ENCODE measurements around the gene TTC38.

TTC38 gene

GRCh38 chr22:46267431-46268279 is at the start of gene TTC38:
Gene TTC38, plus strand, starts transcription at chr22:46268008. Its CDS starts 32 bp downstream, at chr22:46268040.
- no peak for DNase-seq (ENCODE audit: low read depth in 2 of 2)

GRCh38 chr22:46219636-46220035 is 48.2 kb upstream of the TTC38 start:
- no peak for DNase-seq (ENCODE audit: low read depth in 2 of 2)

GRCh38 chr22:46220921-46221320 is 46.9 kb upstream of the TTC38 start:
- no peak for DNase-seq (ENCODE audit: low read depth in 2 of 2)

- DNase-seq (ENCODE audit: low read depth in 2 of 2) = no peak
Observed at GRCh38 chr22:46224044-46224897, 43.5 kb upstream of the TTC38 start.

- no peak for DNase-seq (ENCODE audit: low read depth in 2 of 2)
Observed at GRCh38 chr22:46224898-46225290, 42.9 kb upstream of the TTC38 start.

- DNase-seq (ENCODE audit: low read depth in 2 of 2) = no peak
Observed at GRCh38 chr22:46225631-46226030, 42.2 kb upstream of the TTC38 start.

- DNase-seq (ENCODE audit: low read depth in 2 of 2) = no peak
Observed at GRCh38 chr22:46226577-46226976, 41.2 kb upstream of the TTC38 start.

- DNase-seq (ENCODE audit: low read depth in 2 of 2) = no peak
Observed at GRCh38 chr22:46229701-46230100, 38.1 kb upstream of the TTC38 start.

GRCh38 chr22:46230262-46230901 is 37.4 kb upstream of the TTC38 start:
- no peak for DNase-seq (ENCODE audit: low read depth in 2 of 2)

- no peak for DNase-seq (ENCODE audit: low read depth in 2 of 2)
Observed at GRCh38 chr22:46233231-46233630, 34.6 kb upstream of the TTC38 start.

GRCh38 chr22:46234969-46235368 is 32.8 kb upstream of the TTC38 start:
- no peak for DNase-seq (ENCODE audit: low read depth in 2 of 2)

GRCh38 chr22:46237453-46238124 is 30.2 kb upstream of the TTC38 start:
- no peak for DNase-seq (ENCODE audit: low read depth in 2 of 2)

- no peak for DNase-seq (ENCODE audit: low read depth in 2 of 2)
Observed at GRCh38 chr22:46238541-46238940, 29.3 kb upstream of the TTC38 start.

- DNase-seq (ENCODE audit: low read depth in 2 of 2) = no peak
Observed at GRCh38 chr22:46239261-46240048, 28.4 kb upstream of the TTC38 start.

GRCh38 chr22:46240073-46240472 is 27.7 kb upstream of the TTC38 start:
- no peak for DNase-seq (ENCODE audit: low read depth in 2 of 2)

GRCh38 chr22:46240506-46240905 is 27.3 kb upstream of the TTC38 start:
- DNase-seq (ENCODE audit: low read depth in 2 of 2) = no peak

- DNase-seq (ENCODE audit: low read depth in 2 of 2) = no peak
Observed at GRCh38 chr22:46240907-46241306, 26.9 kb upstream of the TTC38 start.

GRCh38 chr22:46241396-46242007 is 26.3 kb upstream of the TTC38 start:
- DNase-seq (ENCODE audit: low read depth in 2 of 2) = no peak

GRCh38 chr22:46242076-46242475 is 25.7 kb upstream of the TTC38 start:
- no peak for DNase-seq (ENCODE audit: low read depth in 2 of 2)

- DNase-seq (ENCODE audit: low read depth in 2 of 2) = no peak
Observed at GRCh38 chr22:46244771-46245170, 23.0 kb upstream of the TTC38 start.

- no peak for DNase-seq (ENCODE audit: low read depth in 2 of 2)
Observed at GRCh38 chr22:46245511-46245910, 22.3 kb upstream of the TTC38 start.

Measured in stimulated activated CD4-positive, alpha-beta T cell treated with anti-CD3 and anti-CD28 coated beads, Interleukin-1b, Interleukin-23, amount 100 ng/mL, for 1 hour (primary cell).